Mucosa of gallbladder (tissue), 1 donor: ENCODE measurements around the gene DISC1. TPM values are rescaled to one million over a fixed set of nuclear protein-coding genes. Genes with fewer than 3 reads are reported as not detected.
"Not testable (repeated sequence)": the region's sequence is repeated elsewhere in the genome, so short reads cannot be mapped to it uniquely, and the experiment has no call there.

Experiments
- DNase-seq: peaks from one replicate; pipeline ENCODE4 v3.0.0-alpha.2; 2020; ENCODE audit warnings: low spot score
- total RNA-seq: library from RNA; stranded (reverse); gene quantifications from one replicate; pipeline ENCODE4 v1.2.1, GENCODE V29; 2021
- donor health status: DM: no; HTN: no; CAD: no.

The DISC1 gene
- total RNA-seq, 1 donor from 2014 or later: 10.8 TPM

- DNase-seq: no peak
Observed at GRCh38 chr1:231887866-231888265, 261.3 kb downstream of the DISC1 start.

GRCh38 chr1:231890791-231891190, 264.2 kb downstream of the DISC1 start:
- no peak for DNase-seq

DNA sequence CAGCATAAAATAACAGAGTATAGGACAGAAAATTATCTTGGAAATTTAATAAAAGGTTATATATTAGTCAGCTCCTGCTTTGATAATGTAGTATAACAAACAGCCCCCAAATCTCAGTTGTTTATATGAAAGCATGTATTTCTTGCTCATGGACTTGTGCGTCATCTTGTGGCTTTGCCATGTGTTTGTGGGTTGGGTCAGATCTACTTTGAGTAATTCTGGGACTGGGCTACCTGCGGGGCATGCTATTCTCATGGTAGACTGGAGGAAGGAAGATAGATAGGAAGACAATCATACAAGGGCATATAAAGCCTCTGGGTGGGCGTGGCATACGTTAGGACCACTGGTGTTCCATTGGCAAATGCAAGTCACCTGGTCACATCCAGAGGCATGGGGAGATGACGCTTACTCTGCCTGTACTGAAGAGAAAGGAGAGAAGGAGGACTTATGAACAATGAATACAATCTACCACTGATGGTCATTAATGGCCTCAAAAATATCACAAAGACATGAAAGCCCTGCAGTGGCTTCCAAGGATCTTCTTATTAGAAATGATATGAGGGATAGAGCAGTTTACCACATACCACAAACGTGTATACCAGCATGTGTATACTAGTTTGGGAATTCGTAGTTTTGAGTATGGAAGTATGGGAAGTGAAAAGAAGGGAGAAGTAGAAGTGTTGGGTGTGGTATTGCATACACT, 267.0 kb downstream of the DISC1 start:
- DNase-seq: no peak

DNA sequence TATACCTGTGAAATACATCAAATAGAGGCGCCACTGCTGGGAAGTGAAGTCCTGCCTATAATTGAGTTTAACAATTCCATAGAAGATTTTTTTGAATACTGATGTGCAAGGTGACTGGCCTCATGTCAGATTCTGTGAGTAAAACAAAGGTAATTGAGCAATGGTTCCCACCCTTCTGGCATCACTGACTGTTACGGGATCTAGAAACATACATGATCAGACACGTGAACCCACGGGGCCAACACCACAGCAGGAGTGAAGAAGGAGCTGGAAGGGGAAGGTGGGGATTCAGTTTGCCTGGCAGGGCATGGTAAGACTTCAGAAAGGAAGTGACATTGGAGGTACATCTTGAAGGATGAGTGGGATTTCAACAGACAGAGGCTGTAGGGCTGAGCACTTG, 270.2 kb downstream of the DISC1 start:
- DNase-seq: no peak

DNA sequence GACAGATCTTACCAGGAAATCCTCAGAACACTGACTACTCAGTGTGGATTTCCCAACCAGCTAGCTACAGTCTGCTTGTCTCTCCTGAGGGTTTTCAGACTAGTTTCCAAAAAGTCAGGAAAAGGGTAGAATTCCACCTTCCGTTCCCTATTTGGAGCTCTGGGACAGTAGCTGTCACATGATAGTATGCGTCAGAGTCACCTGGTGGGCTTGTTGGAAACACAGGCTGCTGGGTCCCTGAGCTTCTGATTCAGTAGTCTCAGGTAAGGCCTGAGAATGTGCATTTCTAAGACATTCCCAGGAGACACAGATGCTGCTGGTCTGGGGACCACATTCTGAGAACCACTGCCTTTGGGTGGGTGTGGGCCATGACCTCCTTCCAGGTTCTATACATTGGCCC, 272.5 kb downstream of the DISC1 start:
- DNase-seq: no peak

GRCh38 chr1:231899713-231900435, 273.3 kb downstream of the DISC1 start:
- no peak for DNase-seq

DNA sequence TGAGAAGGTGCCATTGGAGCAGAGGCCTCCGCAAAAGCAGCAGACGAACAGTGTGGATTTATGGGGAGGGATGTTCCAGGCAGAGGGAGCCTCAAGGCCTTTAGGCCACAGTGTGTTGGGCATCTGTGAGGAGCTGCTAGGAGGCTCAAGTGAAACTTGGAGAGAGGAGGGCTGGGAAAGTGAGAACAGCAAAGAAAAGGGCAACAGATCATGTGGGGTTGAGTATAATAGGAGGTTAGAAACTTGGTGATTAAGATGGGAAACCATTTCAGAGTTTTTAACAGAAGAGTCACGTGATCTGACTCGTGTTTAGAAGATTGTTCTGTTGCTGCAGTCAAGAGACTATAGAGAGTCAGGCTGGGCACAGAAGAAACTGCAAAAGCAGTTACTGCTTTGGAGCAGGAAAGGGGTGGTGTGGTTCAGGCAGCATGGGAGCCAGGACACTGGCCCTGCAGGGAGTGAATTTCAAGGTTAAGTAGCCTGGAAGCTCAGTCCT, 277.0 kb downstream of the DISC1 start:
- DNase-seq: no peak

DNA sequence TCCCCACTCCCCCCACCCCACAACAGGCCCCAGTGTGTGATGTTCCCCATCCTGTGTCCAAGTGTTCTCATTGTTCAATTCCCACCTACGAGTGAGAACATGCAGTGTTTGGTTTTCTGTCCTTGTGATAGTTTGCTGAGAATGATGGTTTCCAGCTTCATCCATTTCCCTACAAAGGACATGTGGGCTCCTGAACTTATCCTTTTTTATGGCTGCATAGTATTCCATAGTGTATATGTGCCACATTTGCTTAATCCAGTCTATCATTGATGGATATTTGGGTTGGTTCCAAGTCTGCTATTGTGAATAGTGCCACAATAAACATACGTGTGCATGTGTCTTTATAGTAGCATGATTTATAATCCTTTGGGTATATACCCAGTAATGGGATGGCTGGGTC, 280.7 kb downstream of the DISC1 start:
- not testable (repeated sequence) for DNase-seq

- no peak for DNase-seq
Observed at GRCh38 chr1:231913493-231913892, 286.9 kb downstream of the DISC1 start.

- DNase-seq: no peak
Observed at GRCh38 chr1:231918239-231919015, 291.8 kb downstream of the DISC1 start.

GRCh38 chr1:231919239-231919885, 292.8 kb downstream of the DISC1 start:
- no peak for DNase-seq

GRCh38 chr1:231919886-231920285, 293.3 kb downstream of the DISC1 start:
- DNase-seq: no peak

- no peak for DNase-seq
Observed at GRCh38 chr1:231921646-231922345, 295.2 kb downstream of the DISC1 start.

DNA sequence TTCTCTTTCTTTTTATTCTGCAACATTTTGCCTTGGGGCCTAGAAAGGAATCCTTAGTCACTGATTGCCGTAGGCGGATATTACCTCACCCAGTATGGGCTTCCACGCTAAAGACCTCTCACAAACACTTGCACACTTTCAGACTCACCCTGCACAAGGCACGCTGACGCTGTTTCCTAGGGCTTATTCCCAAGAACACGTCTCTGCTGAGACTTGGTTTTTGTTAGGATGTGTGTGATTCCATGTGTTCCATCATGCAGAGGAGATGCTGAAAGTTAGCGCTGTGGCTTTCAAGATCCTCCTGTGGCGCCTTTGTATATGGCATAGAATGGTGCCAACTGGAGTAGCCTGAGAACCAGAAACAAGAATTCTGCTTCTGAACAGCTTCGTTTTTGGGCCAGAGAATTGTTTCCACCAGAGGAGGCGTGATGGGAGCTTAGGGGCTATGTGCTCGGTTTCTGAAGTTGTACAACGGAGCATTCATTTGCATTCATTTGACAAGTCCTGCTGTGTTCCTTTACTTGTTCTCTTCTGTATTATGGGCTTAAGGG, 297.0 kb downstream of the DISC1 start:
- DNase-seq: no peak

GRCh38 chr1:231924180-231924579, 297.6 kb downstream of the DISC1 start:
- DNase-seq: no peak

- DNase-seq: no peak
Observed at GRCh38 chr1:231925864-231926263, 299.3 kb downstream of the DISC1 start.

- no peak for DNase-seq
Observed at GRCh38 chr1:231926340-231926739, 299.8 kb downstream of the DISC1 start.

GRCh38 chr1:231926933-231927332, 300.3 kb downstream of the DISC1 start:
- DNase-seq: no peak

GRCh38 chr1:231927431-231927830, 300.8 kb downstream of the DISC1 start:
- no peak for DNase-seq

GRCh38 chr1:231929311-231929710, 302.7 kb downstream of the DISC1 start:
- DNase-seq: no peak
